Urinary bladder (tissue), 4 donors: ENCODE results near the gene ZFPM1. TPM values are rescaled to one million over a fixed set of nuclear protein-coding genes. Genes with fewer than 3 reads are reported as not detected.
"Not testable (repeated sequence)": the region's sequence is repeated elsewhere in the genome, so short reads cannot be mapped to it uniquely, and the experiment has no call there.

Experiments
- DNase-seq: peaks from one replicate; pipeline ENCODE4 v3.0.0-alpha.2; 2015; ENCODE audit errors: extremely low spot score
- H3K27ac ChIP-seq: one replicate; pipeline ENCODE4 v1.5.1; 2013; ENCODE audit warnings: low read depth, mild to moderate bottlenecking, moderate library complexity
- H3K36me3 ChIP-seq: one replicate; pipeline ENCODE4 v1.6.1; 2013; ENCODE audit warnings: mild to moderate bottlenecking, moderate library complexity; ENCODE audit not compliant: insufficient read depth
- H3K4me1 ChIP-seq: one replicate; pipeline ENCODE4 v1.6.1; 2013; ENCODE audit warnings: mild to moderate bottlenecking, moderate library complexity; ENCODE audit not compliant: insufficient read depth
- H3K4me3 ChIP-seq: one replicate; pipeline ENCODE4 v1.5.1; 2013; ENCODE audit warnings: low read depth, low read length
- whole genome bisulfite sequencing: extraction: QIAGEN DNeasy Blood & Tissue Kit; methylation state at CpG from one replicate; pipeline ENCODE4 v1.1.7; 2013; 5-methylcytosine and 5-hydroxymethylcytosine counted together
- polyA plus RNA-seq: library from polyadenylated mRNA; stranded (reverse); fragments of 200-250 nt; gene quantifications from one replicate; pipeline ENCODE4 v1.2.3, GENCODE V29; 2013
- total RNA-seq: library from RNA; depleted of rRNA; stranded (reverse); fragments of >200 nt; gene quantifications from one replicate; pipeline ENCODE4 v1.2.3, GENCODE V29; 2014
- donor health status: healthy with polysubstance abuse.
- donor health status: healthy.

The ZFPM1 gene
- total RNA-seq, result 2.7 TPM
- polyA plus RNA-seq, result 2.1 TPM

- Histone ChIP-seq H3K36me3 (no peaks in the 10 kb centered on the region), H3K4me1 (no peaks in the 10 kb centered on the region), H3K4me3 (peak within 1 kb of the TSS; percentile 58), H3K27ac (no peak within 1 kb of the TSS)
- no peak for DNase-seq
- WGBS, result 0% methylated on average over 54 of the region's 57 CpGs
Observed at GRCh38 chr16:88453217-88453531, at the start of gene ZFPM1. Gene ZFPM1, plus strand, starts transcription at chr16:88453280. Its CDS starts 359 bp downstream, at chr16:88453639.

GRCh38 chr16:88403794-88404581 lies 49.1 kb upstream of the ZFPM1 start:
- DNase-seq, result no peak
- 87% methylated on average over 22 of the region's 22 CpGs for WGBS
- Histone ChIP-seq H3K36me3 (no peaks in the 10 kb centered on the region), H3K4me3 (no peak overlapping the region), H3K27ac (no peak overlapping the region), H3K4me1 (no peaks in the 10 kb centered on the region)

- 93% methylated on average over 6 of the region's 6 CpGs for WGBS
- Histone ChIP-seq H3K27ac (no peak overlapping the region), H3K4me3 (no peak overlapping the region), H3K4me1 (no peaks in the 10 kb centered on the region), H3K36me3 (no peaks in the 10 kb centered on the region)
- DNase-seq, result no peak
Observed at GRCh38 chr16:88404769-88405168, 48.3 kb upstream of the ZFPM1 start.

- H3K4me1 ChIP-seq, result no peaks in the 10 kb centered on the region
- peak; percentile 64 for DNase-seq
- 43% methylated on average over 29 of the region's 29 CpGs for WGBS
- H3K36me3 ChIP-seq, result no peaks in the 10 kb centered on the region
- no peak overlapping the region for H3K27ac ChIP-seq
- H3K4me3 ChIP-seq, result peak overlapping the region; percentile 11
Observed at GRCh38 chr16:88405216-88406060, 47.6 kb upstream of the ZFPM1 start.

- Histone ChIP-seq H3K4me1 (no peaks in the 10 kb centered on the region), H3K27ac (no peak overlapping the region), H3K4me3 (peak overlapping the region; percentile 11), H3K36me3 (no peaks in the 10 kb centered on the region)
- DNase-seq, result no peak
- 59% methylated on average over 39 of the region's 39 CpGs for WGBS
Observed at GRCh38 chr16:88406096-88407041, 46.7 kb upstream of the ZFPM1 start.

- Histone ChIP-seq H3K4me1 (no peaks in the 10 kb centered on the region), H3K4me3 (no peak overlapping the region), H3K27ac (no peak overlapping the region), H3K36me3 (no peaks in the 10 kb centered on the region)
- no peak for DNase-seq
- 95% methylated on average over 20 of the region's 20 CpGs for WGBS
Observed at GRCh38 chr16:88407042-88407420, 46.0 kb upstream of the ZFPM1 start.

- DNase-seq, result no peak
- 86% methylated on average over 5 of the region's 5 CpGs for WGBS
- H3K4me1 ChIP-seq, result no peaks in the 10 kb centered on the region
Observed at GRCh38 chr16:88407807-88408206, 45.3 kb upstream of the ZFPM1 start.

GRCh38 chr16:88408561-88409142 lies 44.4 kb upstream of the ZFPM1 start:
- WGBS, result 73% methylated on average over 15 of the region's 15 CpGs
- H3K36me3 ChIP-seq, result no peaks in the 10 kb centered on the region
- H3K4me3 ChIP-seq, result no peak overlapping the region
- H3K4me1 ChIP-seq, result no peaks in the 10 kb centered on the region
- no peak for DNase-seq
- H3K27ac ChIP-seq, result no peak overlapping the region

More at GRCh38 chr16:88407807-88408206, 45.3 kb upstream of the ZFPM1 start:
- no peak overlapping the region for H3K27ac ChIP-seq
- no peaks in the 10 kb centered on the region for H3K36me3 ChIP-seq
- no peak overlapping the region for H3K4me3 ChIP-seq

GRCh38 chr16:88409296-88410065 lies 43.6 kb upstream of the ZFPM1 start:
- no peak for DNase-seq
- Histone ChIP-seq H3K27ac (no peak overlapping the region), H3K36me3 (no peaks in the 10 kb centered on the region), H3K4me3 (no peak overlapping the region), H3K4me1 (no peaks in the 10 kb centered on the region)
- 85% methylated on average over 28 of the region's 29 CpGs for WGBS

GRCh38 chr16:88410297-88410968 lies 42.6 kb upstream of the ZFPM1 start:
- not testable (repeated sequence) for H3K4me3 ChIP-seq, DNase-seq, H3K36me3 ChIP-seq, H3K4me1 ChIP-seq, H3K27ac ChIP-seq
- WGBS, result 96% methylated on average over 28 of the region's 28 CpGs

GRCh38 chr16:88411951-88412576 lies 41.0 kb upstream of the ZFPM1 start:
- no peak overlapping the region for H3K27ac ChIP-seq
- no peak for DNase-seq
- 92% methylated on average over 18 of the region's 18 CpGs for WGBS
- no peaks in the 10 kb centered on the region for H3K4me1 ChIP-seq
- no peak overlapping the region for H3K4me3 ChIP-seq
- H3K36me3 ChIP-seq, result no peaks in the 10 kb centered on the region

- 81% methylated on average over 16 of the region's 16 CpGs for WGBS
- no peak for DNase-seq
- no peak overlapping the region for H3K4me3 ChIP-seq
- no peaks in the 10 kb centered on the region for H3K4me1 ChIP-seq
- no peak overlapping the region for H3K27ac ChIP-seq
- no peaks in the 10 kb centered on the region for H3K36me3 ChIP-seq
Observed at GRCh38 chr16:88412766-88413165, 40.3 kb upstream of the ZFPM1 start.
